Lower leg skin (tissue), 4 donors: ENCODE results near the gene HEXD. TPM values are rescaled to one million over a fixed set of nuclear protein-coding genes. Genes with fewer than 3 reads are reported as not detected.
"Not testable (repeated sequence)": the region's sequence is repeated elsewhere in the genome, so short reads cannot be mapped to it uniquely, and the experiment has no call there.

ENCODE experiments used
- DNase-seq, 2 donors: peaks; one replicate each; pipeline ENCODE4 v3.0.0-alpha.2; 2019; ENCODE audit warnings: low spot score in 2 of 2
- H3K4me3 ChIP-seq: fragments of 200-600 bp; sonication (generic); 2 replicates; pipeline ENCODE4 v1.5.1; 2017; ENCODE audit warnings: mild to moderate bottlenecking, low read depth; ENCODE audit not compliant: poor library complexity, severe bottlenecking
- POLR2A ChIP-seq, 2 donors: fragments of 450-650 bp; IDR thresholded peaks; one replicate each; pipeline ENCODE4 v1.6.1; 2016 to 2017; ENCODE audit warnings: antibody characterized with exemption in 2 of 2, mild to moderate bottlenecking in 1 of 2, moderate library complexity in 1 of 2
- WGBS, 2 donors: methylation state at CpG; one replicate each; pipeline ENCODE4 v1.1.5; 2018; 5-methylcytosine and 5-hydroxymethylcytosine counted together
- intact Hi-C: fragments of 100-400 bp; cut with DNase I; formaldehyde crosslinking; loops from one replicate; pipeline ENCODE4 v1.15.0; 2023; ENCODE audit warnings: low total_unique reads
- total RNA-seq, 4 donors: library from RNA; depleted of rRNA; stranded (reverse); fragments of >200 nt; gene quantifications; one replicate each; pipeline ENCODE4 v1.1.0, GENCODE V29; 2016
- TF ChIP-seq, protein P1 (sequence below), 3 donors: fragments of 450-650 bp; IDR thresholded peaks; one replicate each; pipeline ENCODE4 v1.5.1; 2016; ENCODE audit warnings: antibody characterized with exemption in 3 of 3, mild to moderate bottlenecking in 3 of 3, moderate library complexity in 2 of 3

Gene HEXD
- total RNA-seq, 4 donors from 2014 or later: 30.0 to 47.1 (median 39.3) TPM

DNA sequence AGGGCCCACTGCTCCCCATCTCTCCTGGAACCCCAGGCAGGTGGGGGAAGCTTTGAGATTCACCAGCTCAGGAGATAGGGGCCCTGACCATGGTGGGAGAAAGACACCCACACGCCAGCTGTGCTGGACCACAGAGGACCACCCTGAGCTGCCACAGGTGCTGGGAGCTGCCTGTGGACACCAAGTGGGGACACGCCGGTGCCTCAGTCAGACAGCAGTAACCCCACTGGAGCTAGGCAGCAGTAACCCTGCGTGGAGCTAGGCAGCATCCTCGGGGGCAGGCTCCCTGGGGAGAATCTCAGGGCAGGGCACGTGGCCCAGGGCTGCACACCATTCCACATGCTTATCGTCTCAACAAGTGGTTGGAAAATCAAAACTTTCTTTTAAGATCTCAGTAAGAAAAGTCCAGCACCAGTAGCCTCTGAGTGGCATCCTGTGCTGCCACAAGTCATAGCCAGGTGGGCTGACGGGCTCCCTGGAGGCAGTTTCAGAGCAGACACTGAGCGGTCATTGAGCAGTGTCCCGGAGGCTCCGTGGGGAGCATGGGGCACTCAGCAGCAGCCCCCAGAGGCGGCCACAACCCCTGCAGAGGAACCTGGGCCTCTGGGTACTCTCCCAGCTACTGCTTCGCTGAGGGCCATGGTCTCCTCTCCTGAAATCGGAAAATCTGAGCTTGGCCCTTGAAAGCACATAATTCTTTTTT, 8.0 kb upstream of the HEXD start:
- 90 to 97% methylated on average over 12 to 14 of the region's 14 CpGs for WGBS, 2 donors
- H3K4me3 ChIP-seq: no peak overlapping the region
- intact Hi-C loops: loop anchor here (5.0 kb wide), 1 partner anchor 58 kb away; no protein-coding TSS in a partner anchor

DNA sequence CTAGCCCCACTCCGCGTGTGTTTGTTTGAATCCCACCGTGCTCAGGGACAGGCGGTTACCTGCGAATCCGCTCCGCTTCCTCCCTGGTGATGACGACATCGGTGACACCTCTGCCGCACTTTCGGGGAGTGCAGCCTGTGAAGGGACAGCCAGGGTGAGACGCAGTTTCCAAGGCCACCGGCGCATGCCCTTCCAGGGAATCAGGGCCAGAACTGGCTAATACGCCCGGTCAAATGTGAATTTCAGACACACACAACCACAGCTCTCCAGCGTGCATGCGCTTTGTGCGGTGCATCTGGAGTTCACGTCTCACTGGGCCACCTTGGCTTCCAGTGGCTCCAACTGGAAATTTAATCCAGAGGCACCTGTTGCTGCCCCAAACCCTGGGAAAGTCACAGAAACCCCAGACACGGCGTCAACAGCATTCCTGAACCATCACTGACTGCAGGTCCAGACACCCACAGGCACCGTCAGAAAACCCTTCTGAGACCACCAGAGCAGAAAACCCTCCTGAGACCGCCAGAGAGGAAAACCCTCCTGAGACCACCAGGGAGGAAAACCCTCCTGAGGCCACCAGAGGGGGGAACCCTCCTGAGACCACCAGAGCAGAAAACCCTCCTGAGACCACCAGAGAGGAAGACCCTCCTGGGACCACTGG, 6.6 kb upstream of the HEXD start:
- 96 to 97% methylated on average over 24 of the region's 24 CpGs for WGBS, 2 donors
- no peak overlapping the region for H3K4me3 ChIP-seq
- no peak for TF ChIP-seq POLR2A (IDR thresholded peaks at IDR 0.05)
- TF ChIP-seq, protein P1, sequence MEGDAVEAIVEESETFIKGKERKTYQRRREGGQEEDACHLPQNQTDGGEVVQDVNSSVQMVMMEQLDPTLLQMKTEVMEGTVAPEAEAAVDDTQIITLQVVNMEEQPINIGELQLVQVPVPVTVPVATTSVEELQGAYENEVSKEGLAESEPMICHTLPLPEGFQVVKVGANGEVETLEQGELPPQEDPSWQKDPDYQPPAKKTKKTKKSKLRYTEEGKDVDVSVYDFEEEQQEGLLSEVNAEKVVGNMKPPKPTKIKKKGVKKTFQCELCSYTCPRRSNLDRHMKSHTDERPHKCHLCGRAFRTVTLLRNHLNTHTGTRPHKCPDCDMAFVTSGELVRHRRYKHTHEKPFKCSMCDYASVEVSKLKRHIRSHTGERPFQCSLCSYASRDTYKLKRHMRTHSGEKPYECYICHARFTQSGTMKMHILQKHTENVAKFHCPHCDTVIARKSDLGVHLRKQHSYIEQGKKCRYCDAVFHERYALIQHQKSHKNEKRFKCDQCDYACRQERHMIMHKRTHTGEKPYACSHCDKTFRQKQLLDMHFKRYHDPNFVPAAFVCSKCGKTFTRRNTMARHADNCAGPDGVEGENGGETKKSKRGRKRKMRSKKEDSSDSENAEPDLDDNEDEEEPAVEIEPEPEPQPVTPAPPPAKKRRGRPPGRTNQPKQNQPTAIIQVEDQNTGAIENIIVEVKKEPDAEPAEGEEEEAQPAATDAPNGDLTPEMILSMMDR (IDR thresholded peaks at IDR 0.05): no peak
- no peak for DNase-seq
- intact Hi-C loops: loop anchor here (5.0 kb wide), 1 partner anchor 59 kb away; no protein-coding TSS in a partner anchor

More for the DNA sequence above, 8.0 kb upstream of the HEXD start:
- DNase-seq: no peak
- TF ChIP-seq, protein P1 (IDR thresholded peaks at IDR 0.05): no peak
- no peak for TF ChIP-seq POLR2A (IDR thresholded peaks at IDR 0.05)

DNA sequence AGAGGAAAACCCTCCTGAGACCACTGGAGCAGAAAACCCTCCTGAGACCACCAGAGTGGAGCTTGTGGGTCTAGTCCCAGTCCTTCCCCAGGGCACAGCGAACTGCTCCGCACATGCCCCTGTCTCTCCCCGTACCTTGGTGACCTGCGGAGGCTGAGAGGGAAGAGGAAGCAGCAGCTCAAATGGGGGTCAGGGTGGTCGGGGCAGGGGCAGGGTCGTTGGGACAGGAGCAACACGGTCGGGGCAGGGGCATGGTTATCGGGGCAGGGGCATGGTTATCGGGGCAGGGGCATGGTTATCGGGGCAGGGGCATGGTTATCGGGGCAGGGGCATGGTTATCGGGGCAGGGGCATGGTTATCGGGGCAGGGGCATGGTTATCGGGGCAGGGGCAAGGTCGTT, 6.1 kb upstream of the HEXD start:
- WGBS, 2 donors: 91 to 92% methylated on average over 16 of the region's 16 CpGs
- intact Hi-C loops: loop anchor here (5.0 kb wide), 1 partner anchor 60 kb away; no protein-coding TSS in a partner anchor

DNA sequence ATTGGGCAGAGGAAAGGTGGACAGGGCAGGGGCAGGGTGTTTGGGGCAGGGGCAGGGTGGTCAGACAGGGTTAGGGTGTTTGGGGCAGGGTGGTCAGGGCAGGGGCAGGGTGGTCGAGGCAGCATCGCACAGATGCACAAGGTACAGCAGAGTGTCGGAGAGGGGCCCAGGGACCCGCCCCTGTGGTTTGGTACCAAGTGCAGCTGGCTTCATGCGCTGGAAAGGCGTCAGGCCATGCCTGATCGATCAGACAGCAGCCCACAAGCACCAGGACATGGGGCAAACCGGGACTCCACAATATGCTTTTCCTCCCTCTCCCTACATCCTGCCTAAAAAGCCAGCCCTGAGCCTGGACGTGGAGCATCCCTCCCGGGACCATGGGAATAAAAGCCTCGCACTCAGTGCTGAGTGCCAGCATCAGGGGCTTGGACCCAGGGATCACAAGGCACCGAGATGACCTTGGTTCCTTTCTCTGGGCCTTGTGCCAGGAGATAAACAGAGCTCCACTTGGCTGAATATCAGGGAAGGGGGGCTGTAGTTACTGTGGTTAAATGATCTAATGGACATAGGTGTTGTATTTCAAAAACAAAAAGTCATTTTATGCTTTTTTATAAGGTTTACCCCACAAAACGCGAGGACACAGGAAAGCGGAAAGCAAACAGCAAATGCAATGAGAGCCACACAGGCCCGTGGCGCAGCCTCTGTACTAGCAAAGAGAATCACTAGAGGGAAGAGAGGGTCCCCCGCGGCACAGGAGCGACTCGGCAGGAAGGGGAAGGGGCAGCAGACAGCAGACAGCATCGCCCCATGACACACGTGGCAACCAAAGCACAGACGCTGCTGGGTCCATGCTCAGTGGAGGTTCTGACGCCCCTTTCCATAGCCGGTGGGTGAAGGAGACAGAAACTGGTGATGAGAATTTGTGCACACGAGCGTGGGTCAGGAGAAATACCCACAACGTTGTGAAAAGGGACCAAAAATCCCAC, 5.3 kb upstream of the HEXD start:
- no peak for DNase-seq
- 88 to 92% methylated on average over 29 of the region's 29 CpGs for WGBS, 2 donors
- TF ChIP-seq, protein P1 (IDR thresholded peaks at IDR 0.05): no peak
- no peak for TF ChIP-seq POLR2A (IDR thresholded peaks at IDR 0.05)
- no peak overlapping the region for H3K4me3 ChIP-seq
- intact Hi-C loops: loop anchor here (5.0 kb wide), 1 partner anchor 61 kb away; no protein-coding TSS in a partner anchor

More for the DNA sequence above, 6.1 kb upstream of the HEXD start:
- DNase-seq, H3K4me3 ChIP-seq: not testable (repeated sequence)

DNA sequence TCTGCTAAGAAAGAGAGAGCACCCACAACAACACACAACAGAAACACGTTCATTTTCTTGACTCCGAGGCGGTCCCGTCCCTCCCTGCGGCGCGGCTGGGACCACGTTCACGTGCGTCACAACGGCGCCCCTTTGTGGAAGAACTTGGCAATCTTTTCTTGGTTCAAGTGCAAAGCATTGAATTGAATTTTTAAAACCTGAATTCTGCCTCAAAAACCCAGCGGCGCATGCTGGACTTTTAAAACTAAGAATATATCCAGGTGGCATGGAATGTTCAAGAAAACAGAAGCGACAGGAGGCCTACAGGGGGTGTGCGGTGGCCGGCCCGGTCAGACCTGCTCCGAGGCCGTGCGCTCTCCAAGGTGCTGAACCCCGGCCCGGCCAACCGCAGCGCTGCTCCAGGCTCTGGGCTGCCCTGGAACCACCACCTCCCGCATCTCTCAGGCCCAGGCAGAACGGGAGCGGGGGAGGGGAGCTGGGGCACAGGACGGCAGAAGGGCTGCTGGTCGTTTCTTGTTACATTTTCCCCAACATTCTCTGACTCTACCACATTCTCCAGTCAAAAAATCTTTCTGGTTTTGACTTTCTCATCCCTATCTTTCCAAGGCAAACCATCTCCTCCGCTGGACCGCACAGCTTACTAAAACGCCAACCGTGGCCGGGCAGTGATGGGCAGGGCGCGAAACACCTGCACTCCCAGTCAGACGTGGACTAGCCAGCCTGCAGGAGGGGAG, 3.4 kb upstream of the HEXD start:
- 23% methylated on average over 37 to 38 of the region's 38 CpGs for WGBS, 2 donors
- peak in 1 of 2 donors; percentile 93 for DNase-seq
- no peak overlapping the region for H3K4me3 ChIP-seq
- intact Hi-C loops: loop anchor here (5.0 kb wide), 1 partner anchor 62 kb away; no protein-coding TSS in a partner anchor
- TF ChIP-seq, protein P1 (IDR thresholded peaks at IDR 0.05): no peak
- TF ChIP-seq POLR2A (IDR thresholded peaks at IDR 0.05): no peak
